ENCODE data around the gene PDLIM3. TPM values are rescaled to one million over a fixed set of nuclear protein-coding genes. Genes with fewer than 3 reads are reported as not detected.
A peak's percentile ranks its signal among the peaks of the same experiment; 100 is the strongest.

PDLIM3 gene
- polyA plus RNA-seq, 1 donor (not counting 4 experiments of a cell fraction or from before 2014, with no cell fraction given): not detected

DNA sequence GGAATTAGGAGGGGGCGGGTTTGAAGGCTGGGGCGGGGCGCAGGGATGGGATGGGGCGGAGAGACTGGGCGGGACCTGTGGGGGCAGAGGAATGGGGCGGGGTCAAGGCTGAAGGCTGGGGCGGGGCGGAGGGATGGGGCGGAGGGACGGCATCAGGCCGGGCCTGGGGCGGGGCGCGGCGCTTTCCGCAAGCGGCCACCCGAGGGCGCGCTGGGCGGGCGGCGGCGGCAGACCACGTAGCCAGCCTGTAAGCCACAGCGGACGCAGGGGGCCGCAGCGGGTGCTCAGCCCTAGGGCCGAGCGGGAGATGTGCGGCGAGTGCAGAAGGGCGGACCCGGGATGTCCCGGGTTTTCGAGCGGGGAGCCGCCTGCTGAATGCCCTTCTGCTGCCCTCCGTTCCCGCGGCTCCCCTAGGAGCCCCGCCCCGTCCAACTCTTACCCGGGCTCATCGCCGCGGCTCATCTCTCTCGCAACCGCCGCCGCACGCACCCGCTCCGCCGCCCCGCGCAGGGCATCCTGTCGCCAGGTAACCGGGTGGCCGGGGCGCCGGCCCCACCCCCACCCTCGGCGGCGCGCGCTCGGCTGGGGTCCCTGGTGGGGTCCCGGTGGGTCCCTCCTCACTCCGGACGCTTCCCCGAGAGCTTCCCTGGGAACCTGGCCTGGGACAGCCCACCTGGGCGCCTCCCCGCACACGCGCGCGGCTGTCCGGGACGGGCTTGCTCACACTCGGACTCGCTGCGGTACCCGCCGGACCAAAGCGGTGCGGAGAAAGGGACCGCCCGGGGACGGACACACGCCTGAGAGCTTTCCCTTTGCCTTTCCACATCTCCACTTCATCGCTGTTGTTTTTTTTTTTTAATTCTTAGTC, 63.8 kb downstream of the PDLIM3 start, which contains the start of gene CCDC110:
Gene CCDC110, minus strand, starts transcription at position 499 of the 868 bp plus-strand sequence. Its CDS starts 50 bp downstream, at position 449.
- Histone ChIP-seq H3K79me2 (ENCODE audit: control insufficient read depth, insufficient read depth, low read length) (no peaks in the 10 kb centered on the region), H3K9ac (ENCODE audit: control insufficient read depth, extremely low read depth, insufficient read depth, low read length) (peak within 1 kb of the TSS; percentile 50), H3K36me3 (ENCODE audit: control insufficient read depth in 2 of 2, extremely low read depth in 1 of 2, insufficient read depth in 2 of 2, low read length in 2 of 2) (no peaks in the 10 kb centered on the region), H4K20me1 (ENCODE audit: control insufficient read depth, extremely low read depth, insufficient read depth, low read length) (no peaks in the 10 kb centered on the region), H3K4me1 (ENCODE audit: control insufficient read depth, extremely low read depth, insufficient read depth, low read length) (peaks cover 9% of the 10 kb centered on the region), H2AFZ (ENCODE audit: control insufficient read depth, low read length) (peak within 1 kb of the TSS; percentile 84), H3K27ac (ENCODE audit: control insufficient read depth, insufficient read depth, low read length) (no peak within 1 kb of the TSS), H3K4me2 (ENCODE audit: control insufficient read depth, extremely low read depth, insufficient read depth, low read depth, low read length) (peak within 1 kb of the TSS; percentile 95), H3K4me3 (ENCODE audit: control insufficient read depth in 2 of 3, extremely low read depth in 1 of 3, insufficient read depth in 2 of 3, low read depth in 1 of 3, low read length in 3 of 3) (peak within 1 kb of the TSS; percentile 63 to 72 (median 72)), H3K9me1 (ENCODE audit: control insufficient read depth, extremely low read depth, insufficient read depth, low read length) (no peaks in the 10 kb centered on the region), H3K27me3 (ENCODE audit: control insufficient read depth, extremely low read depth, insufficient read depth, low read length) (peaks cover 15% of the 10 kb centered on the region), H3K9me3 (ENCODE audit: control insufficient read depth, low read depth, low read length) (no peaks in the 10 kb centered on the region)
- DNase-seq (ENCODE audit: low read depth, low spot score) (peak; percentile 65), FAIRE-seq (no peak)
- TF ChIP-seq EZH2 (IDR thresholded peaks at IDR 0.05; ENCODE audit: low read length) (peak; percentile 48), CTCF (optimal IDR thresholded peaks at IDR 0.05 in 1 of 3, IDR thresholded peaks at IDR 0.05 in 1 of 3, conservative IDR thresholded peaks at IDR 0.05 in 1 of 3; ENCODE audit: extremely low read depth in 1 of 3, insufficient read depth in 2 of 3, low read length in 3 of 3) (peak in 2 of 3 experiments; percentile 53 to 74)
- dilution Hi-C loops (cut with MboI; ENCODE audit: extremely low pct_ligation_motif_present, low sequenced_read_pairs): no loop called here

DNA sequence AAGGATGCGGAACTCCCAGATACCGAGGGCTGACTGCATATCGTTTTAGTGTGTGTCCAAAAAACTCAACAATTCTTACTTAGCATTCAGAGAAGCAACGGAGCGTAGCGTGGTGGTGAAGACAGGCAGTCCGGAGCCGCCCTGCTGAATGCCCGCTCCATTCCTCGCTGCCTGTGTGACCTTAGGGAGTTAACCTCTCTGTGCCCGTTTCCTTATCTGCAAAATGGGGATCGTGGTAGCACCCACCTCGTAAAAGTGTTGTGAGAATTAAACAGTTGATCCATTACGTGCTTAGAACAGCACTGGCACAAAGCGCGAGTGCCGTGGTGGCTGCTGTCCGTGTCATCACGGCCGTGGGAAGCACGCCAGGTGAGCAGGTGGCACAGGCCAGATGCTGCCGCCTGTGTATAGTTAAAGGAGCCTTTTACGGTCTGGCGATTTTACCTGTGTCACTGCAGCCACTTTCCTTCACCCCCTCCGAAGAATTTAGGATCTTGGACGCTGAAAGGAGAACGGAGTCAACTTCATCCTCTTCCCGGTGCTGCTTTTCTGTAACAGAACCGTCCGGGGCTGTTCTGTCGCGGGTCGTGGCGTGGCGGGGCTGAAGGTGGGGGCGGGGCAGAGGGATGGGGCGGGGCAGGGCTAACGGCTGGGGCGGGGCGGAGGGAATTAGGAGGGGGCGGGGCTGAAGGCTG, 64.7 kb downstream of the PDLIM3 start:
- dilution Hi-C loops (cut with MboI; ENCODE audit: extremely low pct_ligation_motif_present, low sequenced_read_pairs): no loop called here
- DNase-seq (ENCODE audit: low read depth, low spot score) (no peak), FAIRE-seq (no peak)
- Histone ChIP-seq H3K27me3 (ENCODE audit: control insufficient read depth, extremely low read depth, insufficient read depth, low read length) (peaks cover 15% of the 10 kb centered on the region), H3K9me3 (ENCODE audit: control insufficient read depth, low read depth, low read length) (no peaks in the 10 kb centered on the region), H3K4me2 (ENCODE audit: control insufficient read depth, extremely low read depth, insufficient read depth, low read depth, low read length) (peak overlapping the region; percentile 95), H3K9me1 (ENCODE audit: control insufficient read depth, extremely low read depth, insufficient read depth, low read length) (no peaks in the 10 kb centered on the region), H3K79me2 (ENCODE audit: control insufficient read depth, insufficient read depth, low read length) (no peaks in the 10 kb centered on the region), H3K9ac (ENCODE audit: control insufficient read depth, extremely low read depth, insufficient read depth, low read length) (peak overlapping the region; percentile 41), H3K27ac (ENCODE audit: control insufficient read depth, insufficient read depth, low read length) (no peak overlapping the region), H2AFZ (ENCODE audit: control insufficient read depth, low read length) (peak overlapping the region; percentile 71), H3K4me3 (ENCODE audit: control insufficient read depth in 2 of 3, extremely low read depth in 1 of 3, insufficient read depth in 2 of 3, low read depth in 1 of 3, low read length in 3 of 3) (peak overlapping the region; percentile 46 to 71 (median 47)), H4K20me1 (ENCODE audit: control insufficient read depth, extremely low read depth, insufficient read depth, low read length) (no peaks in the 10 kb centered on the region), H3K4me1 (ENCODE audit: control insufficient read depth, extremely low read depth, insufficient read depth, low read length) (peaks cover 9% of the 10 kb centered on the region), H3K36me3 (ENCODE audit: control insufficient read depth in 2 of 2, extremely low read depth in 1 of 2, insufficient read depth in 2 of 2, low read length in 2 of 2) (no peaks in the 10 kb centered on the region)
- TF ChIP-seq EZH2 (IDR thresholded peaks at IDR 0.05; ENCODE audit: low read length) (peak; percentile 48), CTCF (optimal IDR thresholded peaks at IDR 0.05 in 1 of 3, IDR thresholded peaks at IDR 0.05 in 1 of 3, conservative IDR thresholded peaks at IDR 0.05 in 1 of 3; ENCODE audit: extremely low read depth in 1 of 3, insufficient read depth in 2 of 3, low read length in 3 of 3) (no peak)

Measured in keratinocyte (primary cell).